ENCODE data around the gene OSBP2.

OSBP2 gene

GRCh38 chr22:30892286-30892685 is 197.6 kb downstream of the OSBP2 start:
- H3K4me3 ChIP-seq (ENCODE audit: low read depth, low read length): no peak overlapping the region
- TF ChIP-seq CTCF (IDR thresholded peaks at IDR 0.05; ENCODE audit: insufficient read depth, low read depth, low read length, missing control alignments): no peak
- no peak for DNase-seq (ENCODE audit: low read depth)

GRCh38 chr22:30892731-30893221 is 198.1 kb downstream of the OSBP2 start:
- no peak overlapping the region for H3K4me3 ChIP-seq (ENCODE audit: low read depth, low read length)
- DNase-seq (ENCODE audit: low read depth): no peak
- no peak for TF ChIP-seq CTCF (IDR thresholded peaks at IDR 0.05; ENCODE audit: insufficient read depth, low read depth, low read length, missing control alignments)

GRCh38 chr22:30893434-30894370 is 199.0 kb downstream of the OSBP2 start:
- no peak for DNase-seq (ENCODE audit: low read depth)
- H3K4me3 ChIP-seq (ENCODE audit: low read depth, low read length): no peak overlapping the region
- TF ChIP-seq CTCF (IDR thresholded peaks at IDR 0.05; ENCODE audit: insufficient read depth, low read depth, low read length, missing control alignments): no peak

- H3K4me3 ChIP-seq (ENCODE audit: low read depth, low read length): no peak overlapping the region
- TF ChIP-seq CTCF (IDR thresholded peaks at IDR 0.05; ENCODE audit: insufficient read depth, low read depth, low read length, missing control alignments): no peak
- DNase-seq (ENCODE audit: low read depth): no peak
Observed at GRCh38 chr22:30894371-30894740, 199.7 kb downstream of the OSBP2 start.

GRCh38 chr22:30902496-30903357 is 208.1 kb downstream of the OSBP2 start:
- TF ChIP-seq CTCF (IDR thresholded peaks at IDR 0.05; ENCODE audit: insufficient read depth, low read depth, low read length, missing control alignments): no peak
- peak; percentile 49 for DNase-seq (ENCODE audit: low read depth)
- H3K4me3 ChIP-seq (ENCODE audit: low read depth, low read length): no peak overlapping the region

- no peak for TF ChIP-seq CTCF (IDR thresholded peaks at IDR 0.05; ENCODE audit: insufficient read depth, low read depth, low read length, missing control alignments)
- no peak for DNase-seq (ENCODE audit: low read depth)
- no peak overlapping the region for H3K4me3 ChIP-seq (ENCODE audit: low read depth, low read length)
Observed at GRCh38 chr22:30903876-30904460, 209.3 kb downstream of the OSBP2 start.
